Liver (tissue), 9 donors: ENCODE results near the gene ARHGAP27. TPM values are rescaled to one million over a fixed set of nuclear protein-coding genes. Genes with fewer than 3 reads are reported as not detected.

Source experiments
- DNase-seq: peaks from one replicate; pipeline ENCODE4 v3.0.0-alpha.2; 2017; ENCODE audit warnings: low spot score
- H3K27ac ChIP-seq, 2 donors: one replicate each; pipeline ENCODE4 v1.7.0; 2013; ENCODE audit warnings: inconsistent platforms in 2 of 2, low read length in 2 of 2, control low read depth in 1 of 2, low read depth in 1 of 2, mild to moderate bottlenecking in 1 of 2
- H3K27me3 ChIP-seq, 4 donors: one replicate each; pipeline versions ENCODE4 v1.6.1 to v1.7.0; 2013; ENCODE audit warnings: low read length in 3 of 4, inconsistent platforms in 1 of 4, mild to moderate bottlenecking in 1 of 4, moderate library complexity in 1 of 4; ENCODE audit not compliant: control insufficient read depth in 4 of 4, insufficient read depth in 4 of 4
- H3K36me3 ChIP-seq, 4 donors: one replicate each; pipeline versions ENCODE4 v1.6.1 to v1.7.0; 2013; ENCODE audit warnings: low read length in 3 of 4, mild to moderate bottlenecking in 3 of 4, low read depth in 1 of 4, moderate library complexity in 1 of 4; ENCODE audit not compliant: control insufficient read depth in 4 of 4, insufficient read depth in 3 of 4
- H3K4me1 ChIP-seq, 4 donors: one replicate each; pipeline versions ENCODE4 v1.6.1 to v1.7.0; 2013; ENCODE audit warnings: low read length in 3 of 4, mild to moderate bottlenecking in 3 of 4, moderate library complexity in 1 of 4; ENCODE audit not compliant: control insufficient read depth in 4 of 4, insufficient read depth in 4 of 4
- H3K4me3 ChIP-seq, 3 donors: one replicate each; pipeline versions ENCODE4 v1.6.1 to v1.7.0; 2013; ENCODE audit warnings: low read length in 3 of 3, control low read depth in 1 of 3, low read depth in 1 of 3, mild to moderate bottlenecking in 1 of 3
- H3K9ac ChIP-seq, 2 donors: one replicate each; pipeline ENCODE4 v1.7.0; 2013; ENCODE audit warnings: low read length in 2 of 2, mild to moderate bottlenecking in 2 of 2, moderate library complexity in 2 of 2, control low read depth in 1 of 2, low read depth in 1 of 2
- H3K9me3 ChIP-seq, 4 donors: one replicate each; pipeline versions ENCODE4 v1.6.1 to v1.7.0; 2013; ENCODE audit warnings: low read length in 3 of 4; ENCODE audit not compliant: control insufficient read depth in 4 of 4
- EGR1 ChIP-seq, 2 donors: IDR thresholded peaks; 2 replicates each; pipeline ENCODE4 v1.6.1; 2016 to 2018; ENCODE audit warnings: antibody characterized with exemption in 2 of 2, low read depth in 2 of 2
- FOXA1 ChIP-seq: IDR thresholded peaks from 2 replicates; pipeline ENCODE4 v1.6.1; 2016; ENCODE audit warnings: antibody characterized with exemption
- GABPA ChIP-seq, 2 donors: IDR thresholded peaks in 1 of 2; conservative IDR thresholded peaks in 1 of 2; 2 replicates each; pipeline ENCODE4 v1.6.1; 2016; ENCODE audit warnings: antibody characterized with exemption in 2 of 2, mild to moderate bottlenecking in 1 of 2, moderate library complexity in 1 of 2
- HNF4G ChIP-seq: IDR thresholded peaks from 2 replicates; pipeline ENCODE4 v1.6.1; 2016; ENCODE audit warnings: antibody characterized with exemption
- JUND ChIP-seq, 2 donors: IDR thresholded peaks; 2 replicates each; pipeline ENCODE4 v1.6.1; 2016; ENCODE audit warnings: antibody characterized with exemption in 2 of 2
- NR2F2 ChIP-seq: IDR thresholded peaks from 2 replicates; pipeline ENCODE4 v1.6.1; 2016; ENCODE audit warnings: antibody characterized with exemption
- RAD21 ChIP-seq, 2 donors: IDR thresholded peaks; 2 replicates each; pipeline ENCODE4 v1.6.1; 2016; ENCODE audit warnings: antibody characterized with exemption in 2 of 2, mild to moderate bottlenecking in 2 of 2
- TAF1 ChIP-seq: conservative IDR thresholded peaks from 2 replicates; pipeline ENCODE4 v1.6.1; 2016; ENCODE audit warnings: antibody characterized with exemption, mild to moderate bottlenecking
- YY1 ChIP-seq: IDR thresholded peaks from 2 replicates; pipeline ENCODE4 v1.6.1; 2016; ENCODE audit warnings: antibody characterized with exemption, mild to moderate bottlenecking
- WGBS: extraction: QIAGEN DNeasy Blood & Tissue Kit; methylation state at CpG from one replicate; pipeline ENCODE4 v1.1.7; 2013; 5-methylcytosine and 5-hydroxymethylcytosine counted together
- polyA plus RNA-seq, 2 donors: library from polyadenylated mRNA; stranded (reverse) in 1 of 2; unstranded in 1 of 2; fragments of 200-250 nt in 1 of 2; fragments of >200 nt in 1 of 2; fragmentation: Nextera tagmentation in 1 of 2; extraction: Ambion mirVana in 1 of 2; gene quantifications; one replicate each; pipeline versions ENCODE4 v1.2.1 to v1.2.3, GENCODE V29; 2013 to 2015
- total RNA-seq, 2 donors: library from RNA; depleted of rRNA; stranded (reverse); fragments of >200 nt; gene quantifications; one replicate each; pipeline ENCODE4 v1.2.3, GENCODE V29; 2014
- TF ChIP-seq, protein P1 (sequence below): IDR thresholded peaks from 2 replicates; pipeline ENCODE4 v1.6.1; 2016; ENCODE audit warnings: antibody characterized with exemption, mild to moderate bottlenecking
- TF ChIP-seq, protein P2 (sequence below): IDR thresholded peaks from 2 replicates; pipeline ENCODE4 v1.6.1; 2016; ENCODE audit warnings: antibody characterized with exemption
- TF ChIP-seq, protein P3 (sequence below): fragments of 150-350 bp; IDR thresholded peaks from 2 replicates; pipeline ENCODE4 v1.5.1; 2017; ENCODE audit warnings: improper control_type of control experiment, low read depth, low read length; ENCODE audit not compliant: missing input control
- donor health status: healthy.
- donor health status: healthy.
- donor health status: healthy.
- donor health status: healthy.
- donor health status: healthy.

Gene ARHGAP27
- total and polyA plus RNA-seq, 4 donors = 1.8 to 10.9 (median 7.8) TPM

DNA sequence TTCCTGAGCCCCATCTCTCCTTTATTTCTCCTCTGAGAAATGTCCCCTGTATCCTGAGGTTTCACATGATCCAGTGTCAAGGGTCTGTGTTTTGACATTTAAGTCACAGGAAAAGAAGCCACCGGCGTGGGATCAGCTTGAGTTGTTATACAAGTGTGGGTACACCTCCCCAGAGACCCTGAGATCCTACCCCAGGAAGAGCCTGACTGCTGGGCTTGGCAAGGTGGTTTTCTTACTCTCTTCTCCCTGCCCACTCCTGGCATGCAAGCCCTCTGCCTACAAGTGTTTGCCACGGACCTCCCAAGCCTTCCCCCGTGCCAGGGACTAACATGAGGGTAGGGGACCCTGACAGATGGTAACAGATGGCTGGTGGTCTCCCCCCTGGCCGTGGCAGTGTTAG is 2.8 kb upstream of the ARHGAP27 start:
- H3K27ac ChIP-seq = no peak overlapping the region
- H3K9me3 ChIP-seq = no peaks in the 10 kb centered on the region
- H3K9ac ChIP-seq = no peak overlapping the region
- 89% methylated on average over 5 of the region's 5 CpGs for WGBS
- TF ChIP-seq, protein P1, sequence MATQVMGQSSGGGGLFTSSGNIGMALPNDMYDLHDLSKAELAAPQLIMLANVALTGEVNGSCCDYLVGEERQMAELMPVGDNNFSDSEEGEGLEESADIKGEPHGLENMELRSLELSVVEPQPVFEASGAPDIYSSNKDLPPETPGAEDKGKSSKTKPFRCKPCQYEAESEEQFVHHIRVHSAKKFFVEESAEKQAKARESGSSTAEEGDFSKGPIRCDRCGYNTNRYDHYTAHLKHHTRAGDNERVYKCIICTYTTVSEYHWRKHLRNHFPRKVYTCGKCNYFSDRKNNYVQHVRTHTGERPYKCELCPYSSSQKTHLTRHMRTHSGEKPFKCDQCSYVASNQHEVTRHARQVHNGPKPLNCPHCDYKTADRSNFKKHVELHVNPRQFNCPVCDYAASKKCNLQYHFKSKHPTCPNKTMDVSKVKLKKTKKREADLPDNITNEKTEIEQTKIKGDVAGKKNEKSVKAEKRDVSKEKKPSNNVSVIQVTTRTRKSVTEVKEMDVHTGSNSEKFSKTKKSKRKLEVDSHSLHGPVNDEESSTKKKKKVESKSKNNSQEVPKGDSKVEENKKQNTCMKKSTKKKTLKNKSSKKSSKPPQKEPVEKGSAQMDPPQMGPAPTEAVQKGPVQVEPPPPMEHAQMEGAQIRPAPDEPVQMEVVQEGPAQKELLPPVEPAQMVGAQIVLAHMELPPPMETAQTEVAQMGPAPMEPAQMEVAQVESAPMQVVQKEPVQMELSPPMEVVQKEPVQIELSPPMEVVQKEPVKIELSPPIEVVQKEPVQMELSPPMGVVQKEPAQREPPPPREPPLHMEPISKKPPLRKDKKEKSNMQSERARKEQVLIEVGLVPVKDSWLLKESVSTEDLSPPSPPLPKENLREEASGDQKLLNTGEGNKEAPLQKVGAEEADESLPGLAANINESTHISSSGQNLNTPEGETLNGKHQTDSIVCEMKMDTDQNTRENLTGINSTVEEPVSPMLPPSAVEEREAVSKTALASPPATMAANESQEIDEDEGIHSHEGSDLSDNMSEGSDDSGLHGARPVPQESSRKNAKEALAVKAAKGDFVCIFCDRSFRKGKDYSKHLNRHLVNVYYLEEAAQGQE = no peak
- no peak for TF ChIP-seq TAF1
- TF ChIP-seq JUND (IDR thresholded peaks at IDR 0.05) = no peak
- no peak for TF ChIP-seq RAD21 (IDR thresholded peaks at IDR 0.05)
- TF ChIP-seq HNF4G = no peak
- TF ChIP-seq YY1 = no peak
- TF ChIP-seq, protein P2, sequence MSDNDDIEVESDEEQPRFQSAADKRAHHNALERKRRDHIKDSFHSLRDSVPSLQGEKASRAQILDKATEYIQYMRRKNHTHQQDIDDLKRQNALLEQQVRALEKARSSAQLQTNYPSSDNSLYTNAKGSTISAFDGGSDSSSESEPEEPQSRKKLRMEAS = no peak
- TF ChIP-seq, protein P3, sequence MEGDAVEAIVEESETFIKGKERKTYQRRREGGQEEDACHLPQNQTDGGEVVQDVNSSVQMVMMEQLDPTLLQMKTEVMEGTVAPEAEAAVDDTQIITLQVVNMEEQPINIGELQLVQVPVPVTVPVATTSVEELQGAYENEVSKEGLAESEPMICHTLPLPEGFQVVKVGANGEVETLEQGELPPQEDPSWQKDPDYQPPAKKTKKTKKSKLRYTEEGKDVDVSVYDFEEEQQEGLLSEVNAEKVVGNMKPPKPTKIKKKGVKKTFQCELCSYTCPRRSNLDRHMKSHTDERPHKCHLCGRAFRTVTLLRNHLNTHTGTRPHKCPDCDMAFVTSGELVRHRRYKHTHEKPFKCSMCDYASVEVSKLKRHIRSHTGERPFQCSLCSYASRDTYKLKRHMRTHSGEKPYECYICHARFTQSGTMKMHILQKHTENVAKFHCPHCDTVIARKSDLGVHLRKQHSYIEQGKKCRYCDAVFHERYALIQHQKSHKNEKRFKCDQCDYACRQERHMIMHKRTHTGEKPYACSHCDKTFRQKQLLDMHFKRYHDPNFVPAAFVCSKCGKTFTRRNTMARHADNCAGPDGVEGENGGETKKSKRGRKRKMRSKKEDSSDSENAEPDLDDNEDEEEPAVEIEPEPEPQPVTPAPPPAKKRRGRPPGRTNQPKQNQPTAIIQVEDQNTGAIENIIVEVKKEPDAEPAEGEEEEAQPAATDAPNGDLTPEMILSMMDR = no peak
- H3K4me1 ChIP-seq = peaks cover 12 to 22% (median 14%) of the 10 kb centered on the region in 4 donors
- no peak overlapping the region for H3K4me3 ChIP-seq
- DNase-seq = no peak
- H3K27me3 ChIP-seq = peaks cover 0 to 1% (median 0%) of the 10 kb centered on the region in 4 donors
- H3K36me3 ChIP-seq = peaks cover 0 to 16% (median 8%) of the 10 kb centered on the region in 4 donors

DNA sequence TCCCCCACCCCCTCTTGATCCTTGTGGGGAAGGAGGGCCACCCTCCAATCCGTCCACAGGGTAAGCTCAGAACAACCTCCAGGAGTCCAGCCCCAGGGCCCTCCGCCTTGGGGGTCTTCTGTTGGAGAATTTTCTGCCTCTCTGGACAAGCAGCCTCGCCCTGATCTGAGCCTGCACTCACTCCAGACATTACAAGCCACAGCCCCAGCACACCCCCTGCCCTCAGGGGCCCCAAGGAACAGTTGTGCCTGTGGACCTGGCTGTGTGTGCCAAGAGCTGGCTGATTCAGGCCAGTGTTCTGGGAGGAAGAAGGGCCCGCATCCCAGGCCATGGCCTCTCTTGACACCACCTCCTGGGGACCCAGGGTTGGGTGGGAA is 477 bp upstream of the ARHGAP27 start:
- Histone ChIP-seq H3K27ac (no peak overlapping the region), H3K27me3 (peaks cover 0 to 2% (median 0%) of the 10 kb centered on the region in 4 donors), H3K4me3 (peak overlapping the region in 1 of 3 donors; percentile 56), H3K36me3 (peaks cover 0 to 16% (median 5%) of the 10 kb centered on the region in 4 donors), H3K9me3 (no peaks in the 10 kb centered on the region), H3K9ac (no peak overlapping the region), H3K4me1 (peaks cover 18 to 36% (median 23%) of the 10 kb centered on the region in 4 donors)
- no peak for DNase-seq
- TF ChIP-seq FOXA1 (no peak), RAD21 (IDR thresholded peaks at IDR 0.05) (no peak), EGR1 (IDR thresholded peaks at IDR 0.05; ENCODE audit: low read depth in 2 of 2) (no peak), GABPA (IDR thresholded peaks at IDR 0.05 in 1 of 2, conservative IDR thresholded peaks at IDR 0.05 in 1 of 2) (no peak), TAF1 (no peak), NR2F2 (no peak), YY1 (no peak)
- WGBS = 68% methylated on average over 4 of the region's 4 CpGs
